Fibroblast of lung (primary cell): ENCODE results near the gene CCDC187.

ENCODE experiments used
- EZH2 ChIP-seq: IDR thresholded peaks from 2 replicates; pipeline ENCODE4 v1.5.1; 2012; ENCODE audit warnings: low read length, control low read depth, mild to moderate bottlenecking; ENCODE audit errors: missing control alignments
- TF ChIP-seq, protein P1 (sequence below), 2 donors: IDR thresholded peaks in 1 of 2; conservative IDR thresholded peaks in 1 of 2; 1 replicate in 1 of 2; 2 replicates in 1 of 2; pipeline ENCODE4 v1.5.1; 2011 to 2012; ENCODE audit warnings: low read length in 2 of 2, control low read depth in 1 of 2, inconsistent platforms in 1 of 2, low read depth in 1 of 2, mild to moderate bottlenecking in 1 of 2

DNA sequence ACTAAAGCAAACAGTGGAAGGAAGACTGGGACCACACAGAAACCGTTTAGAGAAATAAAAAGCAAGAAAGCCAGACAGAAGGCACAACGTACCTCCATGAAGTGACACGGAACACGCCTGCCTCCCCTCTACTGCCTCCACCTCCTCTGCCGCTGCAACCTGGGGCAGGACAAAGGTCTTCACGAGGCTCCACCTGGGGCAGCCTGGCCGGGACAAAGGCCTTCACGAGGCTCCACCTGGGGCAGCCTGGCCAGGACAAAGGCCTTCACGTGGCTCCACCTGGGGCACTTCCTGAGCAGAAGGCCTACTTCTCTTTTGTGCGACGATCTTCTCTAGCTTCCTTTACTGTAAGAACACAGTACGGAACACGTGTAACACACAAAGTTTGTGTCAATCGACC is 70.0 kb downstream of the CCDC187 start:
- TF ChIP-seq, protein P1, sequence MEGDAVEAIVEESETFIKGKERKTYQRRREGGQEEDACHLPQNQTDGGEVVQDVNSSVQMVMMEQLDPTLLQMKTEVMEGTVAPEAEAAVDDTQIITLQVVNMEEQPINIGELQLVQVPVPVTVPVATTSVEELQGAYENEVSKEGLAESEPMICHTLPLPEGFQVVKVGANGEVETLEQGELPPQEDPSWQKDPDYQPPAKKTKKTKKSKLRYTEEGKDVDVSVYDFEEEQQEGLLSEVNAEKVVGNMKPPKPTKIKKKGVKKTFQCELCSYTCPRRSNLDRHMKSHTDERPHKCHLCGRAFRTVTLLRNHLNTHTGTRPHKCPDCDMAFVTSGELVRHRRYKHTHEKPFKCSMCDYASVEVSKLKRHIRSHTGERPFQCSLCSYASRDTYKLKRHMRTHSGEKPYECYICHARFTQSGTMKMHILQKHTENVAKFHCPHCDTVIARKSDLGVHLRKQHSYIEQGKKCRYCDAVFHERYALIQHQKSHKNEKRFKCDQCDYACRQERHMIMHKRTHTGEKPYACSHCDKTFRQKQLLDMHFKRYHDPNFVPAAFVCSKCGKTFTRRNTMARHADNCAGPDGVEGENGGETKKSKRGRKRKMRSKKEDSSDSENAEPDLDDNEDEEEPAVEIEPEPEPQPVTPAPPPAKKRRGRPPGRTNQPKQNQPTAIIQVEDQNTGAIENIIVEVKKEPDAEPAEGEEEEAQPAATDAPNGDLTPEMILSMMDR (conservative IDR thresholded peaks at IDR 0.05 in 1 of 2, IDR thresholded peaks at IDR 0.05 in 1 of 2; ENCODE audit: low read depth in 1 of 2, low read length in 2 of 2), result no peak
- TF ChIP-seq EZH2, result no peak
